Measurements from ENCODE around the gene FXYD5.

DNA sequence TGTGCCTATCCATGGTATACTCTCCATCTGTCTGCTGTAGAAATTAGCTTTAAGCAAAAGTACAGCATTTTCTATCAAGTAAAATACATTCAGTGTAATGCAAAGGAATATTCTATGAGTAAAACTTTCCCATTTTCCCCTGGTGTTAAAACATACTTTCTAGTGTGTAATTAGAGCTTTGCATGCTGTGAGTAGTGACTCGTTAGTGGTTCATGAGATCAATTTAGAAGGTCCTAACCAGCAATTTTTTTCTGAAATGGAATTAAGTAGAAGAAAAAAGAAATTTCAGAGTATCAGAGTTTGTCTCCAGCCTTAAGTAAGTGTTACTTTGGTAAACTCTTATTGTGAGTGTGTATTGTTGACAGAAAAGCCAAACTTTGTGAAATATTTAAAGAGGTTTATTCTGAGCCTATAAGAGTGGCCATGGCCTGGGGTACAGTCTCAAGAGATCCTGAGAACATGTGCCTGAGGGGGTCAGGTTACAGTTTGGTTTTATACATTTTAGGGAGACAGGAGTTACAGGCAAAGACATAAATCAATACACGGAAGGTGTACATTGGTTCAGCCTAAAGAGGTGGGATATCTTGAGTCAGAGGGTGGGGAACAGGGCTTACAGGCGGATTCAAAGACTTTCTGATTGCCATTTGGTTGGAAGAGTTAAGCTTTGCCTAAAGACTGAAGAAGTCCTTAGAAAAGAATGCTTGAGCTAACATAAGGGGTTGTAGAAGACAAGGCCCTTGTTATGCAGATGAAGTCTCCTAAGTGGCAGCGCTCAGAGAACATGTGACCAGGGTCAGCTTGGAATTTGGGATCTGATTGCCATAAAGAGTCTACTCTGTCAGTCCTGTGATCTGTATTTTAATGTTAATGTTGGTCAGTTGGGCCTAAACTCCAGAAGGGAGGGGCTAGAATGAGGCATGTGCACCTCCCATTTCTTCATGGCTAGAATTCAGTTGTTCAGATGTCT is 48.5 kb downstream of the FXYD5 start:
- TF ChIP-seq POLR2A (IDR thresholded peaks at IDR 0.05): no peak
- TF ChIP-seq, protein P1, sequence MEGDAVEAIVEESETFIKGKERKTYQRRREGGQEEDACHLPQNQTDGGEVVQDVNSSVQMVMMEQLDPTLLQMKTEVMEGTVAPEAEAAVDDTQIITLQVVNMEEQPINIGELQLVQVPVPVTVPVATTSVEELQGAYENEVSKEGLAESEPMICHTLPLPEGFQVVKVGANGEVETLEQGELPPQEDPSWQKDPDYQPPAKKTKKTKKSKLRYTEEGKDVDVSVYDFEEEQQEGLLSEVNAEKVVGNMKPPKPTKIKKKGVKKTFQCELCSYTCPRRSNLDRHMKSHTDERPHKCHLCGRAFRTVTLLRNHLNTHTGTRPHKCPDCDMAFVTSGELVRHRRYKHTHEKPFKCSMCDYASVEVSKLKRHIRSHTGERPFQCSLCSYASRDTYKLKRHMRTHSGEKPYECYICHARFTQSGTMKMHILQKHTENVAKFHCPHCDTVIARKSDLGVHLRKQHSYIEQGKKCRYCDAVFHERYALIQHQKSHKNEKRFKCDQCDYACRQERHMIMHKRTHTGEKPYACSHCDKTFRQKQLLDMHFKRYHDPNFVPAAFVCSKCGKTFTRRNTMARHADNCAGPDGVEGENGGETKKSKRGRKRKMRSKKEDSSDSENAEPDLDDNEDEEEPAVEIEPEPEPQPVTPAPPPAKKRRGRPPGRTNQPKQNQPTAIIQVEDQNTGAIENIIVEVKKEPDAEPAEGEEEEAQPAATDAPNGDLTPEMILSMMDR (IDR thresholded peaks at IDR 0.05): no peak

All from uterus (tissue), 2 donors.